ENCODE results near the gene PLEKHG4B.
A peak's percentile ranks its signal among the peaks of the same experiment; 100 is the strongest.

The PLEKHG4B gene

DNA sequence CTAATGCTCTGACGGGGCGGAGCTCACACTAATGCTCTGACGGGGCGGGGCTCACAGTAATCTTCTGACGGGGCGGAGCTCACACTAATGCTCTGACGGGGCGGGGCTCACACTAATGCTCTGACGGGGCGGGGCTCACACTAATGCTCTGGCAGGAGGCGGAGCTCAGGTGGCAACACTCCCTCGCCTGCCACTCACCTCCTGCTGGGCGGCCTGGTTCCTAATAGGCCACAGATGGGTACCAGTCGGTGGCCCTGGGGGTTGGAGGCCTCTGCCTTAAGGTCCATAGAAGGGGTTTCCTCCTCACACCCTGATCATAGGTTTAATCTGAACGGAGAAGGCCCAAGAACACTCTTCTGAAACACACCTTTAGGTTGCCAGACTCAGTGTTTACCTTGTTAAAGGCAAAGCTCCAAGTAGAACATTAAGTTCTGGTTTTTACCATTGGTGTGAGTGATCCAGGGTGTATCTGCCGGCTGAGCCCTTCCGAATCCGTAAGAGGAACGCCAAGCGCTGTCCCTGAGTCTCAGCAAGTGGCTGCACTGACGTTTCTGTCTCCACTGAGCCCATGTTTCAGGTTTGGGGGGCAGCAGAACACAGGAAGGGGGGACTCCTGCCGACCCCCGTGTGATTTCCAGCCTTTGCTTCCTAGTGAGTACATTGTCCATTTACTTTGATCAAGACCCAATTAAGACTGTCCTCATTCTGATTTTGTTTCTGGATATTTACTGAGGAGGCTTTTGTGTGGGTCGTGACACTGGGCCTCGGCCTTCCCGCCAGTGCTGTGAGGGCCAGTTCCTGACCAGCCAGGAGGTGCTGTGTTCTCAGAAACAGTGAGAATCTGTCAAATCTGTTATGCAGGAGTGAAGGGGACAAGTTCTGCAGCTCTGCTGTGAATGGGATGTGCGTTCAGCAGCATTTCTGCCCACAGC is 74.7 kb downstream of the PLEKHG4B start:
- Histone ChIP-seq H3K9me3 (ENCODE audit: control insufficient read depth, low read length) (no peaks in the 10 kb centered on the region), H3K36me3 (ENCODE audit: control insufficient read depth, insufficient read depth, low read length) (no peaks in the 10 kb centered on the region), H3K9ac (no peak overlapping the region), H3K79me2 (no peaks in the 10 kb centered on the region), H3K27me3 (ENCODE audit: control insufficient read depth, insufficient read depth, low read length) (no peaks in the 10 kb centered on the region), H3K4me2 (ENCODE audit: low read length) (no peak overlapping the region), H3K27ac (no peak overlapping the region), H3K4me1 (no peaks in the 10 kb centered on the region), H2AFZ (no peak overlapping the region), H3K4me3 (ENCODE audit: low read depth, low read length) (no peak overlapping the region)
- TF ChIP-seq, protein P1, sequence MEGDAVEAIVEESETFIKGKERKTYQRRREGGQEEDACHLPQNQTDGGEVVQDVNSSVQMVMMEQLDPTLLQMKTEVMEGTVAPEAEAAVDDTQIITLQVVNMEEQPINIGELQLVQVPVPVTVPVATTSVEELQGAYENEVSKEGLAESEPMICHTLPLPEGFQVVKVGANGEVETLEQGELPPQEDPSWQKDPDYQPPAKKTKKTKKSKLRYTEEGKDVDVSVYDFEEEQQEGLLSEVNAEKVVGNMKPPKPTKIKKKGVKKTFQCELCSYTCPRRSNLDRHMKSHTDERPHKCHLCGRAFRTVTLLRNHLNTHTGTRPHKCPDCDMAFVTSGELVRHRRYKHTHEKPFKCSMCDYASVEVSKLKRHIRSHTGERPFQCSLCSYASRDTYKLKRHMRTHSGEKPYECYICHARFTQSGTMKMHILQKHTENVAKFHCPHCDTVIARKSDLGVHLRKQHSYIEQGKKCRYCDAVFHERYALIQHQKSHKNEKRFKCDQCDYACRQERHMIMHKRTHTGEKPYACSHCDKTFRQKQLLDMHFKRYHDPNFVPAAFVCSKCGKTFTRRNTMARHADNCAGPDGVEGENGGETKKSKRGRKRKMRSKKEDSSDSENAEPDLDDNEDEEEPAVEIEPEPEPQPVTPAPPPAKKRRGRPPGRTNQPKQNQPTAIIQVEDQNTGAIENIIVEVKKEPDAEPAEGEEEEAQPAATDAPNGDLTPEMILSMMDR (IDR thresholded peaks at IDR 0.05), result no peak

DNA sequence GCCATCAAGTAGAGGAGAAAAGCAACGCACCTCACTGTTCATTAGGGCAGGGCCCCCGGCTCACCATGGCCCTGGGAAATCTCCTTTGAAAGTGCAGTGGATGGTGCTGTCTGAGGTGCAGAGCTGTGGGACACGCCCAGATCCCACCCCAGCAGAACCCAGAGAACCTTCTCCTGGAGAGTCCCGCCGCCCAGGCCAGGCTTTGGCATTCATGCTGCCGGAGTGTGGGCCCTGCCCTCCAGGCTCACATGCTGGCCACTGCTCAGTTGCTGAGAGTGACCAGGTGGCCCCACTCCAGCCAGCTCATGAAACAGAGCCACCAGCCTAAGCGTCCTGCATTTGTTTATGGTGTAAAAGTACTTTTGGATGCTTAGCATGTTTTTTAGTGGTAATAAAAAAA is 75.5 kb downstream of the PLEKHG4B start:
- H3K4me3 ChIP-seq (ENCODE audit: low read depth, low read length), result no peak overlapping the region
- H2AFZ ChIP-seq, result no peak overlapping the region
- no peak overlapping the region for H3K27ac ChIP-seq
- no peaks in the 10 kb centered on the region for H3K79me2 ChIP-seq
- no peaks in the 10 kb centered on the region for H3K4me1 ChIP-seq
- H3K4me2 ChIP-seq (ENCODE audit: low read length), result no peak overlapping the region
- no peaks in the 10 kb centered on the region for H3K36me3 ChIP-seq (ENCODE audit: control insufficient read depth, insufficient read depth, low read length)
- no peaks in the 10 kb centered on the region for H3K9me3 ChIP-seq (ENCODE audit: control insufficient read depth, low read length)
- no peak overlapping the region for H3K9ac ChIP-seq
- TF ChIP-seq, protein P1 (IDR thresholded peaks at IDR 0.05), result no peak
- no peaks in the 10 kb centered on the region for H3K27me3 ChIP-seq (ENCODE audit: control insufficient read depth, insufficient read depth, low read length)

DNA sequence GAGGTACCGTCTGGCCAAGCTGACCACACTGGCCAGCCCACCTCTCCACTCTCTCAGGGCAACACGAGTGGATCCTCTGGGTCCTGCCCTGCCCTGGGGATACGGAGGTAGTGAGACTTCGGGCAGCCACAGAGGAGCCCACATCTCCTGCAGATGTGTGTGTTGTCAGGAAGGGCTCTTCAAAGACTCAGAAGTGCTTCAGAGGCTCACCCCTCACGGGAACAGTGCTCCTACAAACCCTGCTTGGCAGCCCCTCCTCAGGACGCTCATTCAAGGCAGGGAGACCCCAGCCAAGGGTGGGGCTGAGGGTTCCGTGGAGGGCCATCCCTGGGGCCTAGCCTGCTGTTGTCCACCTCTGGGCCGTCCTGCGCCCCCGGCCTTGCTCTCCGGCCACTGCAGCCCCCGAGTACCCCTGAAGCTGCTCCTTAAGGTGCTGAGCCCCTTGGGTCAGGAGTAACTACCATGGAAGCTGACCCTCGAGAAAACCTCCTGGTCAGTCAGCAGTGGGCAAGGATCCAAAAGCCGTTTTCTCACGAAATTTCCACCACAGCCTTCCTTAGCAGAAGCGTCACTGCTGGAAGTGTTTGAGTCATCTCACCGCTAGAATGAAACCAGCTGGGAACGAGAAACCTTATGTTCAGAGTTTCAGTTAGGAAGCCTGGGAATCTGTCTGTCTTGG is 76.2 kb downstream of the PLEKHG4B start:
- no peak overlapping the region for H2AFZ ChIP-seq
- no peaks in the 10 kb centered on the region for H3K9me3 ChIP-seq (ENCODE audit: control insufficient read depth, low read length)
- TF ChIP-seq, protein P1 (IDR thresholded peaks at IDR 0.05), result no peak
- no peak overlapping the region for H3K9ac ChIP-seq
- no peak overlapping the region for H3K4me2 ChIP-seq (ENCODE audit: low read length)
- H3K27me3 ChIP-seq (ENCODE audit: control insufficient read depth, insufficient read depth, low read length), result no peaks in the 10 kb centered on the region
- no peaks in the 10 kb centered on the region for H3K79me2 ChIP-seq
- no peaks in the 10 kb centered on the region for H3K4me1 ChIP-seq
- H3K4me3 ChIP-seq (ENCODE audit: low read depth, low read length), result no peak overlapping the region
- H3K36me3 ChIP-seq (ENCODE audit: control insufficient read depth, insufficient read depth, low read length), result no peaks in the 10 kb centered on the region
- H3K27ac ChIP-seq, result no peak overlapping the region

DNA sequence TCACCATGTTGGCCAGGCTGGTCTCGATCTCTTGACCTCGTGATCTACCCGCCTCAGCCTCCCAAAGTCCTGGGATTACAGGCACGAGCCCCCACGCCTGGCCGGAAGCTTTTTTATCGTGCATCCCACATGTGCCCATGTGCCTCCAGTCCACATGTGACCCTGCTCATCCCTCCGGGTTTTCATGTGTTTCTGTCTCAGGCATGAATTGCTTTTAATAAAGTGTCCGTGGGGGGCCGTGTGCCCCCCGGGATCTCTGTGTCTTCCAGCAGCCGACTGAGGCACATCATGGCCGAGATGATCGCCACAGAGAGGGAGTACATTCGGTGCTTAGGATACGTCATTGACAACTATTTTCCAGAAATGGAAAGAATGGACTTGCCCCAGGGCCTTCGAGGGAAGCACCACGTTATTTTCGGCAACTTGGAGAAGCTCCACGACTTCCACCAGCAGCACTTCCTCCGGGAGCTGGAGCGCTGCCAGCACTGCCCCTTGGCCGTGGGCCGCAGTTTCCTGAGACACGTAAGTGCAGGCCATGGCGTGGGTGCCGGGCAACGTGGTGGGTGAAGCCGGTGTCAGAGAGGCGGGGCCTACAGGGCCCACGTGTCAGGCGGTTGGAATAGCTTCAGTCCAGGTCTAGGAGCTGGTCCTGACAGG is 77.2 kb downstream of the PLEKHG4B start:
- no peaks in the 10 kb centered on the region for H3K4me1 ChIP-seq
- H3K79me2 ChIP-seq, result no peaks in the 10 kb centered on the region
- peak overlapping the region; percentile 33 for H3K27ac ChIP-seq
- no peak overlapping the region for H3K9ac ChIP-seq
- H3K27me3 ChIP-seq (ENCODE audit: control insufficient read depth, insufficient read depth, low read length), result no peaks in the 10 kb centered on the region
- H3K9me3 ChIP-seq (ENCODE audit: control insufficient read depth, low read length), result no peaks in the 10 kb centered on the region
- H3K4me2 ChIP-seq (ENCODE audit: low read length), result no peak overlapping the region
- TF ChIP-seq, protein P1 (IDR thresholded peaks at IDR 0.05), result no peak
- H3K36me3 ChIP-seq (ENCODE audit: control insufficient read depth, insufficient read depth, low read length), result no peaks in the 10 kb centered on the region
- H3K4me3 ChIP-seq (ENCODE audit: low read depth, low read length), result no peak overlapping the region
- H2AFZ ChIP-seq, result no peak overlapping the region
